Prostate gland (tissue), 2 donors: ENCODE data around the gene SLCO4A1.

Experiments used
- POLR2A ChIP-seq: fragments of 450-650 bp; IDR thresholded peaks from one replicate; pipeline ENCODE4 v1.6.1; 2016; ENCODE audit warnings: antibody characterized with exemption, mild to moderate bottlenecking
- POLR2AphosphoS5 ChIP-seq: sonication (generic); formaldehyde crosslinking; IDR thresholded peaks from one replicate; pipeline ENCODE4 v1.6.1; 2017; ENCODE audit warnings: antibody characterized with exemption
- TF ChIP-seq, protein P1 (sequence below), 4 experiments: fragments of 200-600 bp in 2 of 4; fragments of 450-650 bp in 2 of 4; sonication (generic) in 2 of 4; IDR thresholded peaks; 1 replicate in 3 of 4; 2 replicates in 1 of 4; pipeline ENCODE4 v1.5.1; 2016 to 2019; ENCODE audit warnings: antibody characterized with exemption in 4 of 4, mild to moderate bottlenecking in 2 of 4, moderate library complexity in 2 of 4

DNA sequence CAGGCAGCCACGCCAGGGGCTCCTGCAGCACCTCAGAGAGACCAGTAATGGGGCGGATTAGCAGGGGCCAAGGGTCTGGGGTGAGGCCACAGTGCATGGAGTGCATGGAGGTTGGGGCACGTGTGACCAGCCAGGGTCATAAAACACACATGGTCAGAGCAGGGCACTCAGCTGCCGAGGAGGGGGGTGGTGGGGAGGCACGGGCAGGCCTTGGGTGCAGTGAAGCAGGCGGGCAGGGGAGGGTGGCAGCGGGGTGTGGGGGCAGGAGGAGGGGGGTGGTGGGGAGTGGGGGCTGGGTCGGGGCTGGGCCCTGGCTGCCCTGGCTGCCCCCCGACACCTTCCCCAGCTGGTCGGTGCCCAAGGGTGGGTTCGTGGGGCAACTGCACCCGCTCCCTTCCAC is 42.7 kb downstream of the SLCO4A1 start:
- TF ChIP-seq, protein P1, sequence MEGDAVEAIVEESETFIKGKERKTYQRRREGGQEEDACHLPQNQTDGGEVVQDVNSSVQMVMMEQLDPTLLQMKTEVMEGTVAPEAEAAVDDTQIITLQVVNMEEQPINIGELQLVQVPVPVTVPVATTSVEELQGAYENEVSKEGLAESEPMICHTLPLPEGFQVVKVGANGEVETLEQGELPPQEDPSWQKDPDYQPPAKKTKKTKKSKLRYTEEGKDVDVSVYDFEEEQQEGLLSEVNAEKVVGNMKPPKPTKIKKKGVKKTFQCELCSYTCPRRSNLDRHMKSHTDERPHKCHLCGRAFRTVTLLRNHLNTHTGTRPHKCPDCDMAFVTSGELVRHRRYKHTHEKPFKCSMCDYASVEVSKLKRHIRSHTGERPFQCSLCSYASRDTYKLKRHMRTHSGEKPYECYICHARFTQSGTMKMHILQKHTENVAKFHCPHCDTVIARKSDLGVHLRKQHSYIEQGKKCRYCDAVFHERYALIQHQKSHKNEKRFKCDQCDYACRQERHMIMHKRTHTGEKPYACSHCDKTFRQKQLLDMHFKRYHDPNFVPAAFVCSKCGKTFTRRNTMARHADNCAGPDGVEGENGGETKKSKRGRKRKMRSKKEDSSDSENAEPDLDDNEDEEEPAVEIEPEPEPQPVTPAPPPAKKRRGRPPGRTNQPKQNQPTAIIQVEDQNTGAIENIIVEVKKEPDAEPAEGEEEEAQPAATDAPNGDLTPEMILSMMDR (IDR thresholded peaks at IDR 0.05), result no peak
- no peak for TF ChIP-seq POLR2AphosphoS5
- TF ChIP-seq POLR2A, result no peak
